Ramos (cell line): ENCODE results near the gene PIH1D1.

Experiments
- in situ Hi-C: fragments of 300-500 bp; cut with MboI; formaldehyde crosslinking; loops from one replicate; pipeline ENCODE4 v1.14.3; 2022; ENCODE audit warnings: low sequenced_read_pairs; ENCODE audit not compliant: unreplicated experiment

PIH1D1 gene

GRCh38 chr19:49451430-49452181 is at the start of gene PIH1D1:
TSS of gene PIH1D1 (minus strand) at chr19:49451814. CDS start at chr19:49451574, 240 bp downstream.
- in situ Hi-C loops = no loop called here

- in situ Hi-C loops = no loop called here
Measured at GRCh38 chr19:49499030-49499670, 47.5 kb upstream of the PIH1D1 start.

GRCh38 chr19:49498475-49498874 is 46.9 kb upstream of the PIH1D1 start:
- in situ Hi-C loops = no loop called here

DNA sequence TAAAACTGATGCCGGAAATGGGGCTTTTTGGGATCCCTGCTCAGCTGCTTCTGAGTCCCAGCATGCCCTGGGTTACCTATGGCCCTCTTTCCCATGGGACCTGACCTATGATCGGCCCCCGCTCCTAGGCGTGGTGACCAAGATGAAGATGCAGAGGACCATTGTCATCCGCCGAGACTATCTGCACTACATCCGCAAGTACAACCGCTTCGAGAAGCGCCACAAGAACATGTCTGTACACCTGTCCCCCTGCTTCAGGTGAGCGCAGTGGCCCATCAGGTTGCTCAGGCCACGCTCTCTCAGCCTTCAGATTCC is 46.1 kb upstream of the PIH1D1 start:
- in situ Hi-C loops = no loop called here

- in situ Hi-C loops = no loop called here
Measured at GRCh38 chr19:49497047-49497788, 45.6 kb upstream of the PIH1D1 start.

- in situ Hi-C loops = no loop called here
Measured at GRCh38 chr19:49496574-49497008, 45.0 kb upstream of the PIH1D1 start.

- in situ Hi-C loops = no loop called here
Measured at GRCh38 chr19:49492573-49493405, 41.2 kb upstream of the PIH1D1 start.

GRCh38 chr19:49491804-49492572 is 40.4 kb upstream of the PIH1D1 start:
- in situ Hi-C loops = no loop called here

GRCh38 chr19:49491030-49491803 is 39.6 kb upstream of the PIH1D1 start:
- in situ Hi-C loops = no loop called here

DNA sequence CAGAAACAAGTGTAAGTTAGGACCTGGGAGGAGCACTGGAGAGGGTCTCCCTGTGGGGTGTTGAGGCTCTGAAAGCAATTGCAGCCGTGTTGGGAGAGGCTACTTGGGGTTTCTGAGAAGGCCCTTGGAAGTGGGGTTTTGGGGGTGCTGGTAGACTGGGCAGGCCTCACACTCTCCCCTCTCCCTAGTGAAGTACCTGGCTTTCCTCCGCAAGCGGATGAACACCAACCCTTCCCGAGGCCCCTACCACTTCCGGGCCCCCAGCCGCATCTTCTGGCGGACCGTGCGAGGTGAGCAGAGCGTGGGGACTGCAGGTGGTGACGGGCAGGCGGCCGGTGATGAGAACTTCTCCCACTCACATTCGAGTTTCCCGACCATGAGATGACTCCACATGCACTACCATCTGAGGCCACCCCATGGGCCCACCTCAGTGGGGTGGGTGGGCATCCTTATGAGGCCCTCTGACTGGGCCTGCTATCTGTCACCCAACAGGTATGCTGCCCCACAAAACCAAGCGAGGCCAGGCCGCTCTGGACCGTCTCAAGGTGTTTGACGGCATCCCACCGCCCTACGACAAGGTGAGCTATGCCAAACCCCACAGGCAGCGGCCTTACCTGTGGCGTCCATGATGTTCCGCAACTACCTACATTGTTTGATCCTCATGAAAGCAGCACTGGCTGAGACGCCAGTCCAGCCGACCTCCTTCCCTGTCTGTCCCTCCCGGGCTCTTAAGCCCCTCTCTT is 38.8 kb upstream of the PIH1D1 start:
- in situ Hi-C loops = no loop called here

GRCh38 chr19:49489601-49490167 is 38.1 kb upstream of the PIH1D1 start:
- in situ Hi-C loops = no loop called here

GRCh38 chr19:49488863-49489537 is 37.4 kb upstream of the PIH1D1 start:
- in situ Hi-C loops = no loop called here

DNA sequence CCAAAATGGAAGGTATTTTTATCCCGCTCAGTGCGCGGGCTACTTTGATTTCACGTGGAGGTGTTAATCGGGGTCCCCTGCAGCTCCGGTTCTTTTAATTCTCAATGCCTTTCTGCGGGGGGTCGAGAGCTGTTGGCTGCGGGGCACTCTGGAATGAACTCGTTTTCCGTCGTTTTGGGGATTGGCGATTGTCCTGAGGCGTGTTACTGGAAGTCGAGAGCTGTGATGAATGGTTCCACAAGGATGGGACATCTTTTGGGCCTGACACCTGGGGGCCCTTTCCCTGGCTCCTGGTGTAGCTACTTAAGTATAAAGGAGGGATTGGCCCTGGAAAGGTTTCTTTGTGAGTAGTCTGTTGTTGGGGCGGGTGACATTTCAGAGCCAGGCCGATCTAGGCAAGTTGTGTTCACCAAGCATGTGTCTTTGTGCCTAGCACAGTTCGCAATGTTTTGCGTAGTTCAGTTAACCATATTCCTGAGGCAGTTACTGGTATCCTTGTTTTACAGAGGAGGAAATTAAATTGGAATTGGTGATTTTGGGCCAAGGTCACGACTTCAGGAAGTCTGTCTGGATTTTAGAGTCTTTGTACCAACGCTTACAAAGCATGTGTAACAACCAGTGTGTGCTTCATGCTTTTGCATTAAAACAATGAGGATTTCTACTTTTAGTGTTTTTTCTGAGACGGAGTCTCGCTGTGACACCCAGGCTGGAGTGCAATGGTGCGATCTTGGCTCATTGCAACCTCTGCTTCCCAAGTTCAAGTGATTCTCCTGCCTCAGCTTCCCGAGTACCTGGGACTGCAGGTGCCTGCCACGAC is 36.6 kb upstream of the PIH1D1 start:
- in situ Hi-C loops = no loop called here

DNA sequence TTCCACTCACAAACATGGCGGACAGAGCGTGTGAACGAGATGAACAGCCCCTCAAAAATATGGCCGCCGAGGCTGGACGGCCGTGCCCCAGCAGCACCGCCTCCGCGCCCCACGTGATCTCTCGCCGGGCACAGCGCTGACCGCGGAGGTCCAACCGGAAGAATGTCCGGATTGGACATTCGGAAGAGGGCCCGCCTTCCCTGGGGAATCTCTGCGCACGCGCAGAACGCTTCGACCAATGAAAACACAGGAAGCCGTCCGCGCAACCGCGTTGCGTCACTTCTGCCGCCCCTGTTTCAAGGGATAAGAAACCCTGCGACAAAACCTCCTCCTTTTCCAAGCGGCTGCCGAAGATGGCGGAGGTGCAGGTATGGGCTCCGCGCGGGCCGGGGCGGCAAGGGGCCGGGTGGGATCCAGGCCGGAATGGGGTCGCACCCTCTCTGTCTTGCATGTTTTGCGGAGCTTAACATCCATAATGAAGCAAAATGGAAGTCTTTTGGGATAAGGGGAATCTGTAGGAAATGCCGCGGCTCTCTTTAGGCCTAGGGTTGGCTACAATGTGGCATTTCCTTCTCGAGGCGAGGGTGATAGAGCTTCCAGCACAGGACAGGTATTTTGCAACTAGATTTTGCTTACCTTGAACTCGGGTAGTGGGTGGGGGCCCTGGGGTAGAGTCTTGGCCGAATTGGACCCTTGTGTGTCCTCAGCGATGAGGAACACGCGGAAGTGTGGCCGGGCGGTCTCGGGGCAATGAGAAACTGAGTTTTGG is 35.8 kb upstream of the PIH1D1 start, which contains the start of gene RPL13A:
TSS of gene RPL13A (plus strand) at position 332 of the 769 bp plus-strand sequence. CDS start at position 354, 22 bp downstream.
- in situ Hi-C loops = no loop called here

DNA sequence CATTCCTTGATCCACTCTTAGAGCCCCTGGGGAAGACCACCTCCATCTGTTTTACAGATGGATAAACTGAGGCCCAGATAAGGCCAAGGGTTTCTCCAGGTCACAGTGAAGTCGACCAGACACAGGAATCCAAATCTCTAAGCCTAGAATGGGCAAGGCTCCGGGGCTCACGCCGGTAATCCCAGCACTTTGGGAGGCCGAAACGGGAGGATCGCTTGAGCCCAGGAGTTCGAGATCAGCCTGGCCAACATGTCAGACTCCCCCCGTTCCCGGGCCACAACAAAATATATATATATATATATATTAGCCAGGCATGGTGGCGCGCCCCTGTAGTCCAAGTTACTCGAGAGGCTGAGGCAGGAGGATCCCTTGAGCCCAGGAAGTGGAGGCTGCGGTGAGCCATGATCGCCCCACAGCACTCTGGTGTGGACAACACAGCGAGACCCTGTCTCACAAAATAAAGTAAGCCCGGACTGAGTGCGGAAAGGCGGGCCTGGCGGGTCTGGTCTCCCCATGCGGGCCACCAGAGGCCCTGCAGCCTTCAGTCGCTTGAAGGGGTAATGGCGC is 35.2 kb upstream of the PIH1D1 start:
- in situ Hi-C loops = no loop called here
